Activated T-cell treated with anti-CD3 and anti-CD28 coated beads for 1 hour (primary cell): ENCODE results near the gene CCDC136.
A peak's percentile ranks its signal among the peaks of the same experiment; 100 is the strongest.

Source experiments
- DNase-seq: peaks from one replicate; pipeline ENCODE4 v3.0.0-alpha.2; 2020; ENCODE audit warnings: low read depth

The CCDC136 gene

GRCh38 chr7:128831994-128832879 lies 40.5 kb downstream of the CCDC136 start:
- DNase-seq, result no peak

- DNase-seq, result no peak
These were observed 41.0 kb downstream of the CCDC136 start for GRCh38 chr7:128832880-128833147.

GRCh38 chr7:128833148-128833945 lies 41.6 kb downstream of the CCDC136 start:
- no peak for DNase-seq

GRCh38 chr7:128833946-128834325 lies 42.2 kb downstream of the CCDC136 start:
- DNase-seq, result no peak

GRCh38 chr7:128835231-128835751 lies 43.5 kb downstream of the CCDC136 start:
- no peak for DNase-seq

GRCh38 chr7:128835790-128836641 lies 44.2 kb downstream of the CCDC136 start:
- DNase-seq, result no peak

- DNase-seq, result no peak
These were observed 45.1 kb downstream of the CCDC136 start for GRCh38 chr7:128836729-128837348.

- no peak for DNase-seq
These were observed 45.8 kb downstream of the CCDC136 start for GRCh38 chr7:128837521-128837921.

GRCh38 chr7:128838109-128838779 lies 46.5 kb downstream of the CCDC136 start:
- DNase-seq, result no peak

GRCh38 chr7:128838981-128839731 lies 47.4 kb downstream of the CCDC136 start:
- no peak for DNase-seq

- no peak for DNase-seq
These were observed 48.0 kb downstream of the CCDC136 start for GRCh38 chr7:128839751-128840177.

GRCh38 chr7:128840326-128841170 lies 48.8 kb downstream of the CCDC136 start:
- no peak for DNase-seq

- no peak for DNase-seq
These were observed 49.5 kb downstream of the CCDC136 start for GRCh38 chr7:128841171-128841690.

- peak; percentile 43 for DNase-seq
These were observed 50.3 kb downstream of the CCDC136 start for GRCh38 chr7:128841921-128842673.

- no peak for DNase-seq
These were observed 51.2 kb downstream of the CCDC136 start for GRCh38 chr7:128842674-128843641.

GRCh38 chr7:128843938-128844621 lies 52.3 kb downstream of the CCDC136 start:
- DNase-seq, result no peak
